ENCODE measurements around the gene MEGF6. TPM values are rescaled to one million over a fixed set of nuclear protein-coding genes. Genes with fewer than 3 reads are reported as not detected.

Gene MEGF6
- total RNA-seq, 2 donors from 2014 or later = 22.4 to 24.9 TPM

DNA sequence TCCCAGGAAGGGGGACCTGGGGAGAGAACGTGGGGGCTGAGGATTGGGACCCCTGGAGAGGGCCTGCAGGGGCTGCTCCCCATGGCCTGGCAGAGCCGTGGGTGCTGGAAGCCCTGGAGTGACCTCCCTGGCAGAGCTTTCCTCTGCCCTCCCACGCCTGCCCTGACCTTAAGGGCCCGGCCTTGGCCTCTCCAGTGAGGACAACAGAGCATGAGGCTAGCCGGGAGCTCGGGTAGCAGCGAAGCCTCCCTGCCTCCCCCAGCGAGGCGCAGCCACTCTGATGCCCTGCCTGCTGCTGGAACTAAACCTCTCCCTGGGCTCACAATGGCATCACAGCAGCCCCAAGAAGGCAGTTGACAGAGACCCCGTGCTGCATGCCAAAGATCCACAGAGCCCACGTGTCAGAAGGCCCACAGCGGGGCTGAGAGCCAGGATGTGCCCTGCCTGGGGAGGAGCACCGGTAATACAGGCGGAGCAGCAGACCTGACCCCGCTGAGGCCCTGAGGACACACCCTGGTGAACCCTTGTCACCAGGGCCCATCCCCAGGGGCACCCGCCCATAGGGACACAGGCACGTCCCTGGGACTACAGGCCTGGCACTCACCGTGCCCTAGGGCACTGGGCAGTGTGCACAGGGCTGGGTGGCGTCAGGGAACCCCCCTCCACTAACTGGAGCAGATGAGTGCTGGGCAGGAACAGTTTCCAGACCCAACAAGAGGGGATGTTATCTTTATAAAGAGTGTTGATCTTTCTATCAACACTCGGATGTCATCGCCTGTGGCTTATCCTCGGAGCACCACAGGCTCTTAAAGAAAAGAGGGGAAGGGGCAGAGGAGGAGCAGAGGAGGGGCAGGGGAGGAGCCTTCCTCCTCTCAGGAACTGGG, 108.4 kb downstream of the MEGF6 start:
- no peak for ATAC-seq
- intact Hi-C loops (cut with DNase I) = no loop called here
- no peak overlapping the region for H3K4me3 ChIP-seq
- WGBS, 2 donors = 72 to 85% methylated on average over 3 to 16 of the region's 22 CpGs
- TF ChIP-seq, protein P1, sequence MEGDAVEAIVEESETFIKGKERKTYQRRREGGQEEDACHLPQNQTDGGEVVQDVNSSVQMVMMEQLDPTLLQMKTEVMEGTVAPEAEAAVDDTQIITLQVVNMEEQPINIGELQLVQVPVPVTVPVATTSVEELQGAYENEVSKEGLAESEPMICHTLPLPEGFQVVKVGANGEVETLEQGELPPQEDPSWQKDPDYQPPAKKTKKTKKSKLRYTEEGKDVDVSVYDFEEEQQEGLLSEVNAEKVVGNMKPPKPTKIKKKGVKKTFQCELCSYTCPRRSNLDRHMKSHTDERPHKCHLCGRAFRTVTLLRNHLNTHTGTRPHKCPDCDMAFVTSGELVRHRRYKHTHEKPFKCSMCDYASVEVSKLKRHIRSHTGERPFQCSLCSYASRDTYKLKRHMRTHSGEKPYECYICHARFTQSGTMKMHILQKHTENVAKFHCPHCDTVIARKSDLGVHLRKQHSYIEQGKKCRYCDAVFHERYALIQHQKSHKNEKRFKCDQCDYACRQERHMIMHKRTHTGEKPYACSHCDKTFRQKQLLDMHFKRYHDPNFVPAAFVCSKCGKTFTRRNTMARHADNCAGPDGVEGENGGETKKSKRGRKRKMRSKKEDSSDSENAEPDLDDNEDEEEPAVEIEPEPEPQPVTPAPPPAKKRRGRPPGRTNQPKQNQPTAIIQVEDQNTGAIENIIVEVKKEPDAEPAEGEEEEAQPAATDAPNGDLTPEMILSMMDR (IDR thresholded peaks at IDR 0.05) = no peak
- TF ChIP-seq POLR2A (IDR thresholded peaks at IDR 0.05) = no peak
- no peaks in the 10 kb centered on the region for H3K36me3 ChIP-seq (replicated peaks in 1 of 2; ENCODE audit: insufficient read depth in 1 of 2, low read depth in 2 of 2)
- no peaks in the 10 kb centered on the region for H3K9me3 ChIP-seq
- H3K27me3 ChIP-seq = no peaks in the 10 kb centered on the region
- no peaks in the 10 kb centered on the region for H3K4me1 ChIP-seq
- no peak for DNase-seq
- no peak overlapping the region for H3K27ac ChIP-seq

DNA sequence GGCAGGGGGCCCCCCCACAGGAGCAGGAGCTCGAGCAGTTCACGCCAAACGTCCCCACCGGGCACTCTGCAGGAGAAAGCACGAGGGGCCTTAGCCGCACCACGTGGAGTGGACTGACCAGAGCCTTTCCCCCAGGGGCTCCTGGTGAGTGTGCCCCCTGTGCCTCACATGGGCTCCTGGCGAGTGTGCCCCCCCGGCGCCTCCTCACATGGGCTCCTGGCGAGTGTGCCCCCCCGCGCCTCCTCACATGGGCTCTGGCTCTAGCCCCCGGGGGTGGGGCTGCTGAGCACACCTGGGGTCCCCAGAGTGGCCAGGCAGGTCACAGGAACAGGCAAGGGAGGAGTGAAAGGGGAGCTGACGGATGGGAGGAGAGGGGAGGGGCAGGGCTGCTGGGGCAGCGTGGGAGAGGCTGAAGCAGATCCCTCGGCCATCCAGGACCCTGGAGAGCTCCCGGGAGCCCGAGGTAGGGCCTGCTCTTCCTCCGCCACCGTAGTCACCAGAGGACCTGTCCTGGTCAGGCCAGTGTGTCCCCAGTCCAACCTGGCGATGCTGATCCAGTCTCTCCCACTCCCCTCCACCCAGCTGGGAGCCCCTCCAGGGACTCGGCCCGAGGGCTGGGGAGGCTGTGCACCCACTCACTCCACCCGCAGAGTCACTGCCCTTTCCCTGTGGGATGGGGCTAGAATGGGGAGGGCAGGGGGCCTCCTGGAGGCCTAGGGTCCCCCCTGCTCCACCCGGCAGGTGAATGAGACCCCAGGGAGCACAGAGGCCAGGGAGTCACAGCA, 109.3 kb downstream of the MEGF6 start:
- 45 to 59% methylated on average over 12 to 21 of the region's 26 CpGs for WGBS, 2 donors
- no peak overlapping the region for H3K27ac ChIP-seq
- intact Hi-C loops (cut with DNase I) = no loop called here
- H3K4me3 ChIP-seq = no peak overlapping the region
- H3K4me1 ChIP-seq = no peaks in the 10 kb centered on the region
- ATAC-seq (peak; percentile 81), DNase-seq (peak; percentile 29 to 72 (median 54))
- H3K27me3 ChIP-seq = no peaks in the 10 kb centered on the region
- no peaks in the 10 kb centered on the region for H3K36me3 ChIP-seq (replicated peaks in 1 of 2; ENCODE audit: insufficient read depth in 1 of 2, low read depth in 2 of 2)
- H3K9me3 ChIP-seq = no peaks in the 10 kb centered on the region
- TF ChIP-seq, protein P1 (IDR thresholded peaks at IDR 0.05) = no peak
- TF ChIP-seq POLR2A (IDR thresholded peaks at IDR 0.05) = no peak

DNA sequence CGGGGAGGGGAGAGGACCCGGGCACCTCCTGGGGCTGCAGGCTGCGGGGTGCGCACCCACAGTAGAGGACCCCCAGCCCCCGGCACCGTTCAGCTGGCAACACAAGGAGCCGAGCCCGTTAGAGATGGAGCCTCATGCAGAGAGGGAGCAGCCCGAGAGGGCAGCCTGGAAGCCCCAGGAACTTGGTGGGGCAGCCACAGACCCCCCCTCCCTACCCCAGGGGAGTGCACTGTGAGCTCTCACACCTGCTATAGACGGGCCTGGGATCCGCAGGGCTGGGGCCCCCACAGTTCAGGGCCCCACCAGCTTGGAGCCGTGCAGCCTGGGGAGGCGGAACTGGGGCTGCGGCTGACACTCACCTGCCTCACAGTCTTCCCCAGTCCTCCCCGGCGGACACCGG, 109.9 kb downstream of the MEGF6 start:
- Histone ChIP-seq H3K4me3 (no peak overlapping the region), H3K27me3 (no peaks in the 10 kb centered on the region), H3K36me3 (replicated peaks in 1 of 2; ENCODE audit: insufficient read depth in 1 of 2, low read depth in 2 of 2) (no peaks in the 10 kb centered on the region), H3K9me3 (no peaks in the 10 kb centered on the region), H3K4me1 (no peaks in the 10 kb centered on the region), H3K27ac (no peak overlapping the region)
- ATAC-seq (no peak), DNase-seq (no peak)
- 58 to 60% methylated on average over 1 to 14 of the region's 17 CpGs for WGBS, 2 donors
- intact Hi-C loops (cut with DNase I) = no loop called here
- TF ChIP-seq, protein P1 (IDR thresholded peaks at IDR 0.05) = no peak
- TF ChIP-seq POLR2A (IDR thresholded peaks at IDR 0.05) = no peak

DNA sequence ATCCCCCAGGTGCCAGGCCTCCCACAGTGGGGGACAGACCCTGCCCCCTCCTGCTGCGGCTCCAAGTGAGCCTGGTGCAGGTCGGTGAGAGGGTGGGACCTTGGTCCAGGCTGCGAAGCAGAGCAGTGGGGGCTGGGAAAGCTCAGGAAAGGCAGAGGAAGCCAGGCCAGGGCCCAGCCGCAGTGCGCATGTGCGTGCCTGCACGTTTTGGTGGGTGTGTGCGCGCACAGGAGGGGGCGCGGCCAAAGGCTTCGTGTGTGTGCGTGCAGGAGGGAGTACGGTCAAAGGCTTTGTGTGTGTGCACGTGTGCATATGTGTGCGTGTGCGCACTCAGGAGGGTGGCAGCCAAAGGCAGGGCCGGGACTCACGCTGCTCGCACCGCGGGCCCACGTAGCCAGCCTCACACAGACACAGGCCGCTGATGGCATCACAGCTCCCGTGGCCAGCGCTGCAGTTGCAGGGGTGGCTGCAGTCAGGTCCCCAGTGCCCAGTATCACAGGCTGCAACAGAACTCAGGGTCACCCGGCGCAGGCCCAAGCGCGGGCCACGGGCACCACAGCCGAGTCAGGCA, 111.0 kb downstream of the MEGF6 start:
- no peaks in the 10 kb centered on the region for H3K9me3 ChIP-seq
- TF ChIP-seq, protein P1 (IDR thresholded peaks at IDR 0.05) = no peak
- TF ChIP-seq POLR2A (IDR thresholded peaks at IDR 0.05) = no peak
- ATAC-seq (no peak), DNase-seq (no peak)
- H3K27me3 ChIP-seq = no peaks in the 10 kb centered on the region
- no peaks in the 10 kb centered on the region for H3K36me3 ChIP-seq (replicated peaks in 1 of 2; ENCODE audit: insufficient read depth in 1 of 2, low read depth in 2 of 2)
- intact Hi-C loops (cut with DNase I) = no loop called here
- WGBS, 2 donors = 83 to 92% methylated on average over 15 to 18 of the region's 32 CpGs
- H3K4me1 ChIP-seq = no peaks in the 10 kb centered on the region
- H3K4me3 ChIP-seq = no peak overlapping the region
- no peak overlapping the region for H3K27ac ChIP-seq

Measured in body of pancreas (tissue), 4 donors.